WERI-Rb-1 (cell line): ENCODE measurements around the gene SUSD4.

Experiments used
- DNase-seq: peaks from one replicate; pipeline ENCODE4 v3.0.0-alpha.2; 2020
- H3K27ac ChIP-seq: fragments of 250-450 bp; sonication (Bioruptor Pico); 2 replicates; pipeline ENCODE4 v1.5.1; 2020; ENCODE audit warnings: mild to moderate bottlenecking, moderate library complexity
- H3K27me3 ChIP-seq: fragments of 250-450 bp; sonication (Bioruptor Pico); 2 replicates; pipeline ENCODE4 v1.5.1; 2021; ENCODE audit warnings: mild to moderate bottlenecking, low read depth, moderate library complexity; ENCODE audit not compliant: insufficient read depth, severe bottlenecking
- H3K36me3 ChIP-seq: fragments of 250-450 bp; sonication (Bioruptor Pico); 2 replicates; pipeline ENCODE4 v1.5.1; 2020; ENCODE audit warnings: mild to moderate bottlenecking, moderate library complexity
- H3K4me3 ChIP-seq: 2 replicates; pipeline ENCODE4 v1.5.1; 2011; ENCODE audit warnings: low read depth, mild to moderate bottlenecking, control low read depth, low read length
- H3K9me3 ChIP-seq: fragments of 250-450 bp; sonication (Bioruptor Pico); 2 replicates; pipeline ENCODE4 v1.5.1; 2021; ENCODE audit warnings: mild to moderate bottlenecking, moderate library complexity; ENCODE audit not compliant: severe bottlenecking
- TF ChIP-seq, protein P1 (sequence below): IDR thresholded peaks from 2 replicates; pipeline ENCODE4 v1.5.1; 2011; ENCODE audit warnings: low read depth, mild to moderate bottlenecking, control low read depth, inconsistent platforms, low read length

Gene SUSD4

DNA sequence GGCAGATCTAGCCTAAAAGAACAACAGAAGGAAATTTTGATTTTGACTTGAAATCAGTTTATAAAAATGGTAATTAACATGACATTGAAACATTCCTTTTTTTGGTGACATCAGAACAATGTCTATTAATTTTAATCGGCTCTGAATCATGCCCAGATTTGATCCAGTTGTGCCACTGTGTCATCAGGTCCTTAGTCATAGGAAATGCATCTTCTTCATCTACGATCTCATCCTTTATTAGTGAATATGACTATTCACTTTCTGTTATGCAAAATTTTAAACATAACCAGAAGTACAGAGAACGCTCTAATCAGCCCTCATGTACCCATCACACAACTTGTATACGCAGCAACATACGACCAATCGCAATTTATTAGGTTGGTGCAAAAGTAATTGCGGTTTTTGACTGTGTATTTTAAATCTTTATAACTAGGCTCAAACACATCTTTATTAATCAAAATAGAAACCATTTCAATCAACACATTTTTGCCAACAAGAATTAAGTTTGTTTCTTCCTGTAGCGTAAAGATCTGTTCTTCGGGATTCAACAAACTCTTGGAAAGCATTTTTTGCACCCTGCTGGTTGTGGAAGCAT lies 180.6 kb downstream of the SUSD4 start:
- DNase-seq, result no peak
- Histone ChIP-seq H3K36me3 (no peaks in the 10 kb centered on the region), H3K9me3 (no peaks in the 10 kb centered on the region), H3K27ac (no peak overlapping the region), H3K27me3 (no peaks in the 10 kb centered on the region), H3K4me3 (no peak overlapping the region)
- TF ChIP-seq, protein P1, sequence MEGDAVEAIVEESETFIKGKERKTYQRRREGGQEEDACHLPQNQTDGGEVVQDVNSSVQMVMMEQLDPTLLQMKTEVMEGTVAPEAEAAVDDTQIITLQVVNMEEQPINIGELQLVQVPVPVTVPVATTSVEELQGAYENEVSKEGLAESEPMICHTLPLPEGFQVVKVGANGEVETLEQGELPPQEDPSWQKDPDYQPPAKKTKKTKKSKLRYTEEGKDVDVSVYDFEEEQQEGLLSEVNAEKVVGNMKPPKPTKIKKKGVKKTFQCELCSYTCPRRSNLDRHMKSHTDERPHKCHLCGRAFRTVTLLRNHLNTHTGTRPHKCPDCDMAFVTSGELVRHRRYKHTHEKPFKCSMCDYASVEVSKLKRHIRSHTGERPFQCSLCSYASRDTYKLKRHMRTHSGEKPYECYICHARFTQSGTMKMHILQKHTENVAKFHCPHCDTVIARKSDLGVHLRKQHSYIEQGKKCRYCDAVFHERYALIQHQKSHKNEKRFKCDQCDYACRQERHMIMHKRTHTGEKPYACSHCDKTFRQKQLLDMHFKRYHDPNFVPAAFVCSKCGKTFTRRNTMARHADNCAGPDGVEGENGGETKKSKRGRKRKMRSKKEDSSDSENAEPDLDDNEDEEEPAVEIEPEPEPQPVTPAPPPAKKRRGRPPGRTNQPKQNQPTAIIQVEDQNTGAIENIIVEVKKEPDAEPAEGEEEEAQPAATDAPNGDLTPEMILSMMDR, result no peak

- H3K27me3 ChIP-seq, result no peaks in the 10 kb centered on the region
- no peaks in the 10 kb centered on the region for H3K9me3 ChIP-seq
- H3K4me3 ChIP-seq, result no peak overlapping the region
- TF ChIP-seq, protein P1, result no peak
- H3K27ac ChIP-seq, result no peak overlapping the region
- DNase-seq, result no peak
- no peaks in the 10 kb centered on the region for H3K36me3 ChIP-seq
Measured at GRCh38 chr1:223180731-223181321, 183.2 kb downstream of the SUSD4 start.

GRCh38 chr1:223179786-223180185 lies 184.2 kb downstream of the SUSD4 start:
- TF ChIP-seq, protein P1, result no peak
- Histone ChIP-seq H3K9me3 (no peaks in the 10 kb centered on the region), H3K27me3 (no peaks in the 10 kb centered on the region), H3K36me3 (no peaks in the 10 kb centered on the region), H3K27ac (no peak overlapping the region), H3K4me3 (no peak overlapping the region)
- DNase-seq, result no peak

DNA sequence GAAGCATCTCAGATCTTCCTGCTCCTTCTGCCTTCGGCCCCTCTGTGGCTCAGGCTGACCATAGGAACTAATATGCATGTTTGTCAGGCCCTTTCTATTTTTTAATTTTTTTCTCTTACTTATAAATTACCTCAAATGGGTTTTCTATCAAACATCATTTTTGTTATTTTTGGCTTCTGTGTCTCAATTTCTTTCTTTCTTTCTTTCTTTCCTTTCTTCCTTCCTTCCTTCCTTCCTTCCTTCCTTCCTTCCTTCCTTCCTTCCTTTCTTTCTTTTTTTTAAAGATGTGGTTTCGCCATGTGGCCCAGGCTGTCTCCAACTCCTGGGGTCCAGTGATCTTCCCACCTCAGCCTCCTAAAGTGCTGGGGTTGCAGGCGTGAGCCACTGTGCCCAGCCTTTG lies 184.7 kb downstream of the SUSD4 start:
- TF ChIP-seq, protein P1, result no peak
- no peak for DNase-seq
- Histone ChIP-seq H3K27me3 (no peaks in the 10 kb centered on the region), H3K4me3 (no peak overlapping the region), H3K9me3 (no peaks in the 10 kb centered on the region), H3K27ac (no peak overlapping the region), H3K36me3 (no peaks in the 10 kb centered on the region)

DNA sequence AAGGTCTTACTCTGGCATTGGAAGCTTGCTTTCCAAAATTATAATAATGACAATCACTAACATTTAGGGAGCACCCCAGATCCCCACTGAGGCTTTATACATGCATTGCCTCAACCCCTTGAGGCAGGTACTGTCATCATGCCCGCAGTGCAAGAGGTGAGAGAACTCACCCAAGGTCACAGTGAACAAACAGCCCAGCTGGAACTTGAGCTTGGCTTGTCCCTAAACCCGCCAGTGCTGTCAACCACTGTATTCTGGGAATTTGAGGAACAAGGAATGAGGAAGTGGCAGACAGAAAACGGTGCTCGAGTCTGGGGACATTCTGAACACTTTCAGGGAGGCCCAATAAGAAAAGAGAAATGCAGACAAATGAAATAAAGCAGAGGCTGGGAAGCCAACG lies 186.3 kb downstream of the SUSD4 start:
- Histone ChIP-seq H3K27me3 (no peaks in the 10 kb centered on the region), H3K9me3 (no peaks in the 10 kb centered on the region), H3K27ac (no peak overlapping the region), H3K36me3 (no peaks in the 10 kb centered on the region), H3K4me3 (no peak overlapping the region)
- TF ChIP-seq, protein P1, result no peak
- no peak for DNase-seq

DNA sequence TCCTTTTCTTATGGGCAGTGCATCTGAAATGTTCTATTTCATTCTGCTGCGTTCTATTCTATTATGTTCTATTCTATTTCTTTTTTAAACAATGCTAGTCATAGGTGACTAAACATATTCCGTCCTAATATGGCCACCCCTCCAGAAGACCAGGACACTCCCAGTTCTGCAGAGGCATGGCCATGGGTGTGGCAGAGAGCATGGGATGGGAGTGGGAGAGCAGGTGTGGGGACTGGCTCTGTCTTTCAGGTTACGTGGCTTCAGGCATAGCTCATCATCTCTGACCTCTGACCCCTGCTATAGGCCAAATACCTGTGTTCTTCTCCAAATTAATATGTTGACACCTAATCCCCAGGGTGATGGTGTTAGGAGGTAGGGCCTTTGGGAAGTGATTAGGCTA lies 187.5 kb downstream of the SUSD4 start:
- TF ChIP-seq, protein P1, result no peak
- Histone ChIP-seq H3K27me3 (no peaks in the 10 kb centered on the region), H3K4me3 (no peak overlapping the region), H3K36me3 (no peaks in the 10 kb centered on the region), H3K27ac (no peak overlapping the region), H3K9me3 (no peaks in the 10 kb centered on the region)
- DNase-seq, result no peak
